Adrenal gland (tissue), 5 donors: Measurements from ENCODE around the gene SUSD1.

ENCODE experiments used
- CTCF ChIP-seq, 6 experiments: fragments of 450-650 bp in 4 of 6; fragments of 200-600 bp in 2 of 6; sonication (generic) in 1 of 6; IDR thresholded peaks; 1 replicate in 5 of 6; 2 replicates in 1 of 6; pipeline versions ENCODE4 v1.5.1 to v1.8.0; 2016 to 2021; ENCODE audit warnings: antibody characterized with exemption in 6 of 6, mild to moderate bottlenecking in 2 of 6, moderate library complexity in 1 of 6
- POLR2A ChIP-seq, 2 donors: fragments of 450-650 bp; IDR thresholded peaks; one replicate each; pipeline ENCODE4 v1.6.1; 2017; ENCODE audit warnings: antibody characterized with exemption in 2 of 2, mild to moderate bottlenecking in 2 of 2, moderate library complexity in 1 of 2
- donor health status: DM: no; HTN: no; CAD: no.

- TF ChIP-seq CTCF (IDR thresholded peaks at IDR 0.05) (no peak), POLR2A (IDR thresholded peaks at IDR 0.05) (no peak)
Observed at GRCh38 chr9:112198646-112199045, 23.5 kb upstream of the SUSD1 start.
